Measurements from ENCODE around the gene ZNF573. TPM values are rescaled to one million over a fixed set of nuclear protein-coding genes. Genes with fewer than 3 reads are reported as not detected.

The ZNF573 gene
- total and polyA plus RNA-seq, 2 experiments from 2014 or later = 4.2 to 4.5 TPM

- no peaks in the 10 kb centered on the region for H3K9me2 ChIP-seq (ENCODE audit: insufficient read depth)
- no peak overlapping the region for H2AFZ ChIP-seq
- TF ChIP-seq EZH2phosphoT487 (IDR thresholded peaks at IDR 0.05; ENCODE audit: insufficient read depth, low read depth) (no peak), EZH2 (IDR thresholded peaks at IDR 0.05; ENCODE audit: insufficient read depth, poor library complexity, severe bottlenecking) (no peak)
- H3K4me3 ChIP-seq = no peak overlapping the region
- H3K9me3 ChIP-seq (ENCODE audit: low read depth) = no peaks in the 10 kb centered on the region
- in situ Hi-C loops (cut with MboI) = no loop called here
- no peaks in the 10 kb centered on the region for H3F3A ChIP-seq (ENCODE audit: insufficient read depth)
- no peak overlapping the region for H3K9ac ChIP-seq
- DNase-seq = no peak
- no peaks in the 10 kb centered on the region for H3K36me3 ChIP-seq (ENCODE audit: low read depth)
- H3K79me2 ChIP-seq (ENCODE audit: insufficient read depth) = no peaks in the 10 kb centered on the region
- no peak overlapping the region for H3K4me2 ChIP-seq (ENCODE audit: unreplicated experiment)
- no peaks in the 10 kb centered on the region for H4K20me1 ChIP-seq (ENCODE audit: insufficient read depth)
- H3K27ac ChIP-seq = no peak overlapping the region
- no peaks in the 10 kb centered on the region for H3K4me1 ChIP-seq (ENCODE audit: insufficient read depth)
- 51% methylated on average over 5 of the region's 5 CpGs for WGBS, 2 experiments (ENCODE audit: low coverage in 1 of 2, low lambda C conversion rate in 2 of 2, missing lambda C conversion rate in 2 of 2)
- H3K27me3 ChIP-seq (replicated peaks; ENCODE audit: insufficient read depth) = no peaks in the 10 kb centered on the region
Observed at GRCh38 chr19:37809366-37809765, 30.0 kb upstream of the ZNF573 start.

- Histone ChIP-seq H3K4me3 (no peak overlapping the region), H3K79me2 (ENCODE audit: insufficient read depth) (no peaks in the 10 kb centered on the region), H3K27me3 (replicated peaks; ENCODE audit: insufficient read depth) (no peaks in the 10 kb centered on the region), H3K4me2 (ENCODE audit: unreplicated experiment) (no peak overlapping the region), H2AFZ (no peak overlapping the region), H3K4me1 (ENCODE audit: insufficient read depth) (no peaks in the 10 kb centered on the region), H3K27ac (no peak overlapping the region), H3K36me3 (ENCODE audit: low read depth) (no peaks in the 10 kb centered on the region), H3F3A (ENCODE audit: insufficient read depth) (no peaks in the 10 kb centered on the region), H3K9me2 (ENCODE audit: insufficient read depth) (no peaks in the 10 kb centered on the region), H4K20me1 (ENCODE audit: insufficient read depth) (no peaks in the 10 kb centered on the region), H3K9ac (no peak overlapping the region), H3K9me3 (ENCODE audit: low read depth) (peaks cover 11% of the 10 kb centered on the region)
- TF ChIP-seq EZH2 (IDR thresholded peaks at IDR 0.05; ENCODE audit: insufficient read depth, poor library complexity, severe bottlenecking) (no peak), EZH2phosphoT487 (IDR thresholded peaks at IDR 0.05; ENCODE audit: insufficient read depth, low read depth) (no peak)
- in situ Hi-C loops (cut with MboI) = no loop called here
- WGBS, 2 experiments (ENCODE audit: low coverage in 1 of 2, low lambda C conversion rate in 2 of 2, missing lambda C conversion rate in 2 of 2) = 29 to 33% methylated on average over 7 of the region's 7 CpGs
- DNase-seq = no peak
Observed at GRCh38 chr19:37803249-37803840, 24.0 kb upstream of the ZNF573 start.

GRCh38 chr19:37790244-37790925, 11.0 kb upstream of the ZNF573 start:
- H3F3A ChIP-seq (ENCODE audit: insufficient read depth) = no peaks in the 10 kb centered on the region
- no peak for DNase-seq
- 32 to 33% methylated on average over 46 of the region's 46 CpGs for WGBS, 2 experiments (ENCODE audit: low coverage in 1 of 2, low lambda C conversion rate in 2 of 2, missing lambda C conversion rate in 2 of 2)
- TF ChIP-seq EZH2 (IDR thresholded peaks at IDR 0.05; ENCODE audit: insufficient read depth, poor library complexity, severe bottlenecking) = no peak
- TF ChIP-seq EZH2phosphoT487 (IDR thresholded peaks at IDR 0.05; ENCODE audit: insufficient read depth, low read depth) = no peak
- H3K27ac ChIP-seq = no peak overlapping the region
- no peaks in the 10 kb centered on the region for H4K20me1 ChIP-seq (ENCODE audit: insufficient read depth)
- no peaks in the 10 kb centered on the region for H3K9me3 ChIP-seq (ENCODE audit: low read depth)
- no peaks in the 10 kb centered on the region for H3K9me2 ChIP-seq (ENCODE audit: insufficient read depth)
- in situ Hi-C loops (cut with MboI) = no loop called here
- H3K4me2 ChIP-seq (ENCODE audit: unreplicated experiment) = no peak overlapping the region
- no peak overlapping the region for H2AFZ ChIP-seq
- H3K79me2 ChIP-seq (ENCODE audit: insufficient read depth) = no peaks in the 10 kb centered on the region
- H3K4me3 ChIP-seq = no peak overlapping the region
- H3K4me1 ChIP-seq (ENCODE audit: insufficient read depth) = no peaks in the 10 kb centered on the region
- H3K27me3 ChIP-seq (replicated peaks; ENCODE audit: insufficient read depth) = no peaks in the 10 kb centered on the region
- H3K36me3 ChIP-seq (ENCODE audit: low read depth) = no peaks in the 10 kb centered on the region
- no peak overlapping the region for H3K9ac ChIP-seq

- H3K9me3 ChIP-seq (ENCODE audit: low read depth) = no peaks in the 10 kb centered on the region
- DNase-seq = peak; percentile 47
Observed at GRCh38 chr19:37778613-37779126, 716 bp downstream of the ZNF573 start.

More at GRCh38 chr19:37778613-37779126, 716 bp downstream of the ZNF573 start:
- Histone ChIP-seq H3K4me3 (peak overlapping the region; percentile 90), H3K9ac (peak overlapping the region; percentile 85), H3K36me3 (ENCODE audit: low read depth) (no peaks in the 10 kb centered on the region), H2AFZ (peak overlapping the region; percentile 100), H4K20me1 (ENCODE audit: insufficient read depth) (no peaks in the 10 kb centered on the region), H3K4me2 (ENCODE audit: unreplicated experiment) (peak overlapping the region; percentile 85), H3K4me1 (ENCODE audit: insufficient read depth) (peaks cover 5% of the 10 kb centered on the region; the same call in 1 of the 2 replicates), H3K9me2 (ENCODE audit: insufficient read depth) (no peaks in the 10 kb centered on the region), H3K79me2 (ENCODE audit: insufficient read depth) (peaks cover 59% of the 10 kb centered on the region), H3K27me3 (replicated peaks; ENCODE audit: insufficient read depth) (no peaks in the 10 kb centered on the region), H3F3A (ENCODE audit: insufficient read depth) (peaks cover 5% of the 10 kb centered on the region; the same call in 1 of the 2 replicates), H3K27ac (peak overlapping the region; percentile 81)
- no peak for TF ChIP-seq EZH2phosphoT487 (IDR thresholded peaks at IDR 0.05; ENCODE audit: insufficient read depth, low read depth)
- no peak for TF ChIP-seq EZH2 (IDR thresholded peaks at IDR 0.05; ENCODE audit: insufficient read depth, poor library complexity, severe bottlenecking)
- WGBS, 2 experiments (ENCODE audit: low coverage in 1 of 2, low lambda C conversion rate in 2 of 2, missing lambda C conversion rate in 2 of 2) = 26% methylated on average over 7 of the region's 7 CpGs
- in situ Hi-C loops (cut with MboI) = no loop called here

All from GM23248 (cell line).